ENCODE results near the gene CCDC57.

CCDC57 gene

DNA sequence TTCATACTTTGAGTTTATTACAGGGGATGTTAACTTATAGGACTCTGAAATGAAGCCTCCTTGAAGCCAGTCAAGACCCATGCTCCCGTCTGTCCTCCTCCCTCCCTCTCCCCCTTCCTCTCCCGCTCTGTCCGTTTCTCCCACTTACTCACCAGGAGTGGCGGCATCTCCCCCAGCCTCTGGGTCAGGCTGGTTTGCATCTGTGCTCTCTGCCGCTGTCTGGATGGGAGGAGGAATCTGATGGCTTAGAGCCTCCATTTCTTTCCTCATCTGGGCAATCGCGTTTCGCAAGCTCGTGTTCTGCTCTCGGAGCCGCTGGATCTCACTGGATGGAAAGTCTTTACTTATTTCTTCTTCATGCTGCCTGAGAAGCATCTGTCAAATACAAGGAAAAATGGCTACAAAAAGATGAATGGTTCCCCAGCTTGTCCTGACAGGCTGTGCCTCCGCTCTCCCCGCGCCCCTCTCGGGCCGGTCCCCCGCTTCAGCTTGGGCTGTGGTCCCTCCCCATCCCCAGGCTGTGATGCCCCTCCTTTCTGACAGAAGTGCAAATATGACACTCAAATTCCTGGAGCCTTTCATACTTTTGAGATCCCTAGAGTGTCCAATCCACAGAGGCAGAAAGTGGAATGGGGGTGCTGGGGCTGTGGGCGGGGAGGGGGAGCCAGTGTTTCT is 40.0 kb downstream of the CCDC57 start:
- Histone ChIP-seq H3K36me3 (ENCODE audit: insufficient read depth, low read length) (peaks cover 55% of the 10 kb centered on the region), H3K9me3 (ENCODE audit: low read length) (no peaks in the 10 kb centered on the region), H3K27me3 (ENCODE audit: insufficient read depth, low read length) (no peaks in the 10 kb centered on the region), H2AFZ (ENCODE audit: low read depth, low read length) (no peak overlapping the region), H3K4me3 (ENCODE audit: low read length) (no peak overlapping the region), H3K4me1 (ENCODE audit: insufficient read depth, low read length) (no peaks in the 10 kb centered on the region)

DNA sequence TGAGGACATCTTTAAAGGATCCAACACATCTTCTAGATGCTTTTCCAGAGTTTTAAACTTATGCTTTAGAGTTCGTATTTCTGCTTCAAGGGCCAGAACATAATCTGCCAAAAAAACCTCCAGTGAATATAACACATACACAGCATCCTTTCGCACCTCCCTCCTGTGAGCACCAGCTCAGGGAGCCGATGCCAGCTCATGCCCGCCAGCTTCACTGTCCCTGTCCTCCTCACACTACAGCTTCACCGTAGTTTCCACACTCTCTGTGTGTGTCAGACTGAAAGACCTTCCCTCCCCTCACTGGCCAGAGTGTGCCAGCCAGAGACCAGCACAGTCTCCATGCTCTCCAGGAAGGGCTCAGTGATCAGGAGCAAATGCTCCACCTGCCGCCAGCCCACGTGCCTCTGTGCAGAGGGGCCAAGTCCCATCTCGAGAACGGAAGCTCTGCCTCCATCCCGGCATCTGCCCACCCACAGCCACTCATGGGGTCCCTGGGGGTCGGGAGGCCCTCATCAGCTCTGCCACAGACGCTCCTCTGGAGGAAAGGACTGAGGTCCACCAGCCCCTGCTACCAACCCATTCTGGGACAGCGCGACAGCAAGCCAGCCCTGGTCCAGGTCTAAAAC is 40.8 kb downstream of the CCDC57 start:
- Histone ChIP-seq H3K27me3 (ENCODE audit: insufficient read depth, low read length) (no peaks in the 10 kb centered on the region), H3K9me3 (ENCODE audit: low read length) (no peaks in the 10 kb centered on the region), H3K4me1 (ENCODE audit: insufficient read depth, low read length) (no peaks in the 10 kb centered on the region), H3K36me3 (ENCODE audit: insufficient read depth, low read length) (peaks cover 54% of the 10 kb centered on the region), H2AFZ (ENCODE audit: low read depth, low read length) (no peak overlapping the region), H3K4me3 (ENCODE audit: low read length) (no peak overlapping the region)

DNA sequence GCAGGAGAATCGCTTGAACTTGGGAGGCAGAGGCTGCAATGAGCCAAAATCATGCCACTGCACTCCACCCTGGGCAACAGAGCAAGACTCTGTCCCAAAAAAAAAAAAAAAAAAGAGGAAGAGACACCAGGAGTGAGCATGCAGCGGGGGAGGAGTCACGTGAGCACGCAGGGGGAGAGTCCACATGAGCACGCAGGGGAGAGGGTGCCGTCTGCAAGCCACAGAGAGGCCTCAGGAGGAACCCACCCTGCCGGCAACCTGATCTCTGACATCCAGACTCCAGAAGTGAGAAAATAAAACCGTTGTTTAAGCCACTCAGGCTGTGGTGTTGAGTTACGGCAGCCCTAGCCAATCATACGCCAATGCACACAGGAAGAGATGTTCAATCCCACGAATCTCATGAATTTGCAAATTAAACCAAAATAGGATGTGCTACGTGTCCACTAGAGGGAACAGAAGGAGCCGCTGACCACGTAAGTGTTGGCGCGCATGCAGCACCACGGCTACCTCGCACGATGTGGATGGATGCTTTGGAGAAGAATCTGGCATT is 42.2 kb downstream of the CCDC57 start:
- Histone ChIP-seq H3K4me1 (ENCODE audit: insufficient read depth, low read length) (no peaks in the 10 kb centered on the region), H3K9me3 (ENCODE audit: low read length) (no peaks in the 10 kb centered on the region), H3K27me3 (ENCODE audit: insufficient read depth, low read length) (no peaks in the 10 kb centered on the region), H3K36me3 (ENCODE audit: insufficient read depth, low read length) (peaks cover 50% of the 10 kb centered on the region), H2AFZ (ENCODE audit: low read depth, low read length) (no peak overlapping the region), H3K4me3 (ENCODE audit: low read length) (no peak overlapping the region)

DNA sequence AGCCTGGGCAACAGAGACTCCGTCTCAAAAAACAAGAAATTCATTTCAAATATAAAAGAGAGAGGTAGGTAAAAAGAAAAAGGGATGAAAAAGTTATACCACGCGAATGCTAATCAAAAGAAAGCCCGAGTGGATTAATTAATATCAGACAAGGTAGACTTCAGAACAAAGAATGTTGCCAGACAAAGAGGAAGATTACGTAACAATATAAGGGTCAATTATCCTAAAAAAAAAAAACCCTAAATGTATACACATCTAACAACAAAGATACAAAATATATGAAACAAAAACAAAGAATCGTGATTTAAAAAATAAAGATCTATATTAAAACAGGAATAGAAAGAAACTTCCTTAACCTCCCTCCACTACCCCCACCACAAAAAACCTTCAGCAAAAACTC is 44.1 kb downstream of the CCDC57 start:
- Histone ChIP-seq H3K9me3 (ENCODE audit: low read length) (no peaks in the 10 kb centered on the region), H3K36me3 (ENCODE audit: insufficient read depth, low read length) (peaks cover 43% of the 10 kb centered on the region), H3K27me3 (ENCODE audit: insufficient read depth, low read length) (no peaks in the 10 kb centered on the region), H2AFZ (ENCODE audit: low read depth, low read length) (no peak overlapping the region), H3K4me1 (ENCODE audit: insufficient read depth, low read length) (no peaks in the 10 kb centered on the region), H3K4me3 (ENCODE audit: low read length) (no peak overlapping the region)

DNA sequence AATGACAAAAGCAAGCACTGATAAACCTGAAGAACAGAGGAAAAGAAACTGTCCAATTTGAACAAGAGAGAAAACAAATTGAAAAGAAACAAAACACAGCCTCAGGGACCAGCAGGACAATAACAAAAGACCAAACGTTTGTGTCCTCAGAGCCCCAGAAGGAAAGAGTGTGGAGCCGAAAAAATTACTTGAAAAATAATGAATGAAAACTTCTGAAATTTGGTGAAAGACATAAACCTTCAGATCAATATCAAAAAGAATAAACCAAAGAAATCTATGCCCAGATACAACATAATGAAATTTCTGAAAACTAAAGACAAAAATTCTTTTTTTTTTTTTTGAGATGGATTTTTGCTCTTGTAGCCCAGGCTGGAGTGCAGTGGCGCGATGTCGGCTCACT is 45.6 kb downstream of the CCDC57 start:
- Histone ChIP-seq H3K4me3 (ENCODE audit: low read length) (no peak overlapping the region), H3K36me3 (ENCODE audit: insufficient read depth, low read length) (peaks cover 37% of the 10 kb centered on the region), H3K4me1 (ENCODE audit: insufficient read depth, low read length) (no peaks in the 10 kb centered on the region), H3K27me3 (ENCODE audit: insufficient read depth, low read length) (no peaks in the 10 kb centered on the region), H2AFZ (ENCODE audit: low read depth, low read length) (no peak overlapping the region), H3K9me3 (ENCODE audit: low read length) (no peaks in the 10 kb centered on the region)

DNA sequence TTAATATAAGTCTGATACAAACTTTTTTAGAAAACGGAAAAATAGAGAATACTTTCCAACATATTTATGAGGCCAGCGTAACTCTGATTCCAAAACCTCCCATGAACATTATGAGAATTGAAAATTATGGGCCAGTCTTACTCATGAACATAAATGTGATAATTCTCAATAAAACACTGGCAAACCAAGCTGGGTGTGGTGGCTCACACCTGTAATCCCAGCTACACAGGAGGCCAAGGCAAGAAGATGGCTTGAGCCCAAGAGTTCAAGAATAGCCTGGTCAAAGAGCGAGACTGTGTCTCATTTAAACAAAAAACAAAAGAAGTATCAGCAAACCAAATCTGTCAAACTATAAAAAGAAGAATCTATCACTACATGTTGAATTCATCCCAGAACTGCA is 47.8 kb downstream of the CCDC57 start:
- H3K4me3 ChIP-seq (ENCODE audit: low read length): no peak overlapping the region
- H2AFZ ChIP-seq (ENCODE audit: low read depth, low read length): no peak overlapping the region
- peaks cover 33% of the 10 kb centered on the region for H3K36me3 ChIP-seq (ENCODE audit: insufficient read depth, low read length)
- peaks cover 7% of the 10 kb centered on the region for H3K9me3 ChIP-seq (ENCODE audit: low read length)
- H3K4me1 ChIP-seq (ENCODE audit: insufficient read depth, low read length): no peaks in the 10 kb centered on the region
- H3K27me3 ChIP-seq (ENCODE audit: insufficient read depth, low read length): no peaks in the 10 kb centered on the region

DNA sequence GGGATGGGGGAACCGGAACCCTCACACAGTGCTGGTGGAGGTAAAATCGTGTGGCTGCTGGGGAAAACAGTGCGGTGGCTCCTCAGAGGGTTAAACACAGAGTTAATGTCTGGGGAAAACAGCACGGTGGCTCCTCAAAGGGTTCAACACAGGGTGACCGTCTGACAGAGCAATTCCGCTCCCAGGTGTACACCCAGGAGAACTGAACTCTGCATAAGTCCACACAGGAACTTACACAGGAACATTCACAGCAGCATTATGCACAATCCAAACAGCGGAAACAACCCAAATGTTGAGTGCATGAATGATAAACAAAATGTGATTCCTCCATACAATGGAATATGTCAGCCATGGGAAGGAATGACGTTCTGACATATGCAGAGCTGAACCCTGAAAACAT is 51.4 kb downstream of the CCDC57 start:
- no peak overlapping the region for H3K4me3 ChIP-seq (ENCODE audit: low read length)
- H3K36me3 ChIP-seq (ENCODE audit: insufficient read depth, low read length): peaks cover 36% of the 10 kb centered on the region
- H3K9me3 ChIP-seq (ENCODE audit: low read length): peaks cover 7% of the 10 kb centered on the region
- H2AFZ ChIP-seq (ENCODE audit: low read depth, low read length): no peak overlapping the region
- H3K4me1 ChIP-seq (ENCODE audit: insufficient read depth, low read length): no peaks in the 10 kb centered on the region
- H3K27me3 ChIP-seq (ENCODE audit: insufficient read depth, low read length): no peaks in the 10 kb centered on the region

DNA sequence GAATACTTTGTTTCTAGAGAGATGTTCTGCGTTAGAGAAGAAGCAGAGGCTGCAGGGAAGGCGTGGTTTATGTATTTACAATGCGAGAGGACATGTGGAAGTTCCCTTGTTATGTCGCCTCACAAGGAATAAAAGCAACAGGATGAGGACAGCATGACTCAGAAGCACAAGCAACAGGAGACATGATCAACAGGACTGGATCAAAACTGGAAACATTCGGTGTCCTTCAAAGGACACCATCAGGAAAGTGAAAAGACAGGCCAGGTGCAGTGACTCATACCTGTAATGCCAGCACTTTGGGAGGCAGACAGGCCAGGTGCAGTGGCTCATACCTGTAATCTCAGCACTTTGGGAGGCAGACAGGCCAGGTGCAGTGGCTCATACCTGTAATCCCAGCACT is 52.6 kb downstream of the CCDC57 start:
- peaks cover 7% of the 10 kb centered on the region for H3K9me3 ChIP-seq (ENCODE audit: low read length)
- no peaks in the 10 kb centered on the region for H3K4me1 ChIP-seq (ENCODE audit: insufficient read depth, low read length)
- H3K27me3 ChIP-seq (ENCODE audit: insufficient read depth, low read length): no peaks in the 10 kb centered on the region
- H3K4me3 ChIP-seq (ENCODE audit: low read length): no peak overlapping the region
- no peak overlapping the region for H2AFZ ChIP-seq (ENCODE audit: low read depth, low read length)
- H3K36me3 ChIP-seq (ENCODE audit: insufficient read depth, low read length): peaks cover 30% of the 10 kb centered on the region

DNA sequence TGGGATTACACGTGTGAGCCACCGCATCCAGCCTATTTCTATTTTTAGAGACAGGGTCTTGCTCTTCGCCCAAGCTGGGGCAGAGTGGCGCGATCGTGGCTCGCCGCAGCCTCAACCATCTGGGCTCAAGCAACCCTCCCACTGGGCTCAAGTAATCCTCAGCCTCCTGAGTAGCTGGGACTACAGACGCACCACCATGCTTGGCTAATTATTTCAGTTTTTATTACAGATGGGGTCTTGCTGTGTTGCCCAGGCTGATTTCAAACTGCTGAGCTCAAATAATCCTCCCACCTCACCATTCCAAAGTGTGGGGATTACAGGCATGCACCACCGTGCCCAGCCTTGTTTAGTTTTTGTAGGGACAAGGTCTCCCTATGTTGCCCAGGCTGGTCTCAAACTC is 53.8 kb downstream of the CCDC57 start:
- H2AFZ ChIP-seq (ENCODE audit: low read depth, low read length): no peak overlapping the region
- H3K9me3 ChIP-seq (ENCODE audit: low read length): peaks cover 7% of the 10 kb centered on the region
- no peak overlapping the region for H3K4me3 ChIP-seq (ENCODE audit: low read length)
- H3K27me3 ChIP-seq (ENCODE audit: insufficient read depth, low read length): no peaks in the 10 kb centered on the region
- H3K36me3 ChIP-seq (ENCODE audit: insufficient read depth, low read length): peaks cover 35% of the 10 kb centered on the region
- no peaks in the 10 kb centered on the region for H3K4me1 ChIP-seq (ENCODE audit: insufficient read depth, low read length)

DNA sequence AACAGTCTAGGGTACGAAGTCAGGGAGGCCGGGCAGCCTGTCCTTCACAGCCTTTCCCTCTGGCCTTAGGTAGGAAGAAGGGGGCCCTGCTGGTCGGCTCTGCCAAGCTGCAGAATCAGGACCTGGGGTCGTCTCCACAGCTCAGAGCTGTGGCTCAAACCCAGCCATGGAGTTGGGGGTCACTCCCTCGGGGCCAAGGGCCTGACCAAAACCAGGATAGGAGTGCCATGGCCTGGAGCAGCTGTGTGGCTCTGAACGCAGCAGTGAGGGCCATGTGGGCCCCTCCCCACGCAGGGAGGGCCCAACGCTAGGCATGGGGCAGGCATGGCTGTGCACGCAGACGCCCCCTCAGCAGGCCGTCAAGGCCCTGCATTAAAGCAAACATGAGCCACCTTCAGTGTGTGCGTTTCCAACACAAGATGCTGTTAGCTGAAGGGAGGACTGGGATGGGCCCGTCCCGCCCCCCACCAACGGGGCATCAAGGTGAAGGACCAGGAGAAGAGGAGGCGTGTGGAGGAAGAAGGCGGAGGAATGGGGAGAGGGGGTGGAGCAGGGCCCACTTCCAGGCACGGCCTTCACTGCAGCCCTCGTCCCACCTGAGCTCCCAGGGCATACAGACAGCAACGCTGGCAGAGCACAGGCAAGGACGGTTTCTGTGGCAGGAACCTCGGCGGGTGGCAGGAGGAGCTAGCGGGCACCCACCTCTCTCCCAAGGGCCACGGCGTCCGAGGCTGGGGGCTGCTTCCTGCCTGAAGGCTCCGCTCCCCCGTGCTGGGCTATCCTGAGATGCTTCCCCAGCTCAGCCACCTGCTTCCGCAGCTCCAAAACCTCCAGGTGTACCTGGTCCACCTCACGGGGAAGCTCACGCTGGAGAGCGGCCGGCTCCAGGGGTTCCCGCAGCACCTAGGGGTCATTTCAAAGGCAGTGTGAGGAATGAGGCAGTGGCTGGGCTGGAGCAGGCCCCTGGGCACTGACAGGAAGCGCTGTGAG is 55.3 kb downstream of the CCDC57 start:
- no peaks in the 10 kb centered on the region for H3K4me1 ChIP-seq (ENCODE audit: insufficient read depth, low read length)
- H2AFZ ChIP-seq (ENCODE audit: low read depth, low read length): no peak overlapping the region
- H3K36me3 ChIP-seq (ENCODE audit: insufficient read depth, low read length): peaks cover 35% of the 10 kb centered on the region
- H3K9me3 ChIP-seq (ENCODE audit: low read length): peaks cover 7% of the 10 kb centered on the region
- no peaks in the 10 kb centered on the region for H3K27me3 ChIP-seq (ENCODE audit: insufficient read depth, low read length)
- H3K4me3 ChIP-seq (ENCODE audit: low read length): no peak overlapping the region

DNA sequence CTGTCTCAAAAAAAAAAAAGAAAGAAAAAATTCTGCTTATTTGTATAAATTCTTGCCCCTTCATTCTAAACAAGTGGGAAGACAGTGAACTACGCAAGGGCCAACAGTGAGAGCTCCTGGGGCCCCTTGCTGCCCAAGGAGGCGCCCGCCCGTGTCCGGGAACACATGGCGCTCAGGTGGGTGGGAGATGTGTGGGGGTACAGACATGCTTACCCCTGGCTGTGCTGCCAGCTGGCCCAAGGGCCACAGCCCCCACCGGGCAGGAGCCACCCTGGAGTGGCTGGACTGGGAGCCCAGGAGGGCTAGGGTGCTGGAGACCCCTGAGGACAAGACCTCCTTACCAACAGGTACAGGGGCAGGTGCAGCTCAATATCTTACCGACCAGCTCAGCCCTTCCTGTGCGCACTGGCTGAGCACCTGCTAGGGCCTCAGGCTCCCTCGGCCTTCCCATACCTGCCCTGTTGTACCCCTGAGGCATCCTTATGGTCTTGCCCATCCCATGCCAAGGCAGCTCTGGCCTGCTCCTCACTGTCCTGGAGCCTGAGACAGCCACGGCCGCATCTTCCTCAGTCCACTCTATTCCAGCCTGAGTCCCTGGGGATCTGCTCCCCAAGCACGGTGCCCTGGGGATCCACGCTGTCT is 56.2 kb downstream of the CCDC57 start:
- H3K36me3 ChIP-seq (ENCODE audit: insufficient read depth, low read length): peaks cover 30% of the 10 kb centered on the region
- peaks cover 6% of the 10 kb centered on the region for H3K9me3 ChIP-seq (ENCODE audit: low read length)
- H2AFZ ChIP-seq (ENCODE audit: low read depth, low read length): no peak overlapping the region
- H3K4me1 ChIP-seq (ENCODE audit: insufficient read depth, low read length): no peaks in the 10 kb centered on the region
- H3K4me3 ChIP-seq (ENCODE audit: low read length): no peak overlapping the region
- H3K27me3 ChIP-seq (ENCODE audit: insufficient read depth, low read length): no peaks in the 10 kb centered on the region

DNA sequence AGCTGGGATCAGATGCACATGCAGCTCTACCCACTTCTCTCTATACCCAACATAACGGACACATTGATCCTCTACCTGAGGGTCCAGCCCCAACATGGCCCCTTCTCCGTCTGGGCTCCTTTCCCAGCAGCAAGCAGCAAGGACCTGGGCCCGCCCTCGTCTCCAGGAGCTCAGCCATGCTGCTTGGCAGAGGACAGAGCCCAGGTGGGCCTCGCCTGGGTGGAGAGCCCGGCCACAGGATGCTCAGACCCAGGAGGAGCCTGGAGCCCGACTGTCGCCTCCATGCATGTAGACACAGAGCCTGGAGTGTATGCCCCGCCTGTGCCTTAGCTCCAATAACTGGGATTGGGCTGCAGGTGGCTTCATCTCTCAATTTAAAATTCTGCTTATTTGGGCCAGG is 57.0 kb downstream of the CCDC57 start:
- Histone ChIP-seq H2AFZ (ENCODE audit: low read depth, low read length) (no peak overlapping the region), H3K4me1 (ENCODE audit: insufficient read depth, low read length) (no peaks in the 10 kb centered on the region), H3K9me3 (ENCODE audit: low read length) (no peaks in the 10 kb centered on the region), H3K36me3 (ENCODE audit: insufficient read depth, low read length) (peaks cover 26% of the 10 kb centered on the region), H3K27me3 (ENCODE audit: insufficient read depth, low read length) (no peaks in the 10 kb centered on the region), H3K4me3 (ENCODE audit: low read length) (no peak overlapping the region)

Measured in neuron (in vitro differentiated cells).